ENCODE data around the gene DNAJC24. TPM values are rescaled to one million over a fixed set of nuclear protein-coding genes. Genes with fewer than 3 reads are reported as not detected.

Gene DNAJC24
- total and polyA plus RNA-seq, 7 experiments from 2014 or later = 9.8 to 26.3 (median 18.0) TPM

- Histone ChIP-seq H3K4me1 (ENCODE audit: control insufficient read depth in 2 of 2, insufficient read depth in 2 of 2, low read length in 2 of 2) (no peaks in the 10 kb centered on the region), H3K27me3 (ENCODE audit: control insufficient read depth in 2 of 2, insufficient read depth in 2 of 2, low read length in 2 of 2) (no peaks in the 10 kb centered on the region), H3K36me3 (ENCODE audit: control insufficient read depth in 2 of 3, insufficient read depth in 3 of 3, low read length in 3 of 3) (no peaks in the 10 kb centered on the region), H3K27ac (ENCODE audit: low read depth, low read length) (no peak overlapping the region), H3K4me3 (ENCODE audit: low read length) (no peak overlapping the region), H3K9me3 (ENCODE audit: control insufficient read depth in 2 of 3, low read length in 3 of 3) (no peaks in the 10 kb centered on the region)
- no peaks in the 10 kb centered on the region for H3K9me3 Mint-ChIP-seq
- H3K27me3 Mint-ChIP-seq = peaks cover 2 to 17% (median 12%) of the 10 kb centered on the region in 5 donors
- H3K36me3 Mint-ChIP-seq = peaks cover 0 to 4% (median 0%) of the 10 kb centered on the region in 5 donors
- no peak overlapping the region for H3K27ac Mint-ChIP-seq
- no peak overlapping the region for H3K4me3 Mint-ChIP-seq
- ChIA-PET CTCF (no interaction called here), POLR2A (no interaction called here)
- ATAC-seq (no peak), DNase-seq (no peak)
- intact Hi-C loops (cut with micrococcal nuclease) = no loop called here
- H3K4me1 Mint-ChIP-seq = peaks cover 0 to 5% (median 0%) of the 10 kb centered on the region in 7 donors
These were observed 13.8 kb upstream of the DNAJC24 start for GRCh38 chr11:31355817-31356216.

DNA sequence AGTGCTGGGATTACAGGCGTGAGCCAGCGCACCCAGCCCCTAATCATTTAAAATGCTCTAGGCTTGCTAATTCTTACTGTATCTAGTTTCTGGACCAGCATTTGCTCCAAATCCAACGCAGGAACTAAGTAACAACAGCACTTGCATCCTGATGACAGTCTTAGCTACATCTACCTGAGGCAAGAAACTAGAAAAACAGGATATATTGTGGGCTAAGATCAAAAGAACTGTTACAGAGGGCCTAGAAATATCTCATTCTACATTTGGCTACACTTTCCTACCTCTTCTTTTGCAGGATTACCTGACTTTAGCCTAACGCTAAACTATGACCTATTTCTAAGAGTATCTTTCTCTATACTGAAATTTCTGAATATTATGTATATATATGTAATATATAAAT, 7.9 kb upstream of the DNAJC24 start:
- peaks cover 7 to 8% of the 10 kb centered on the region in 2 donors for H3K4me1 ChIP-seq (ENCODE audit: control insufficient read depth in 2 of 2, insufficient read depth in 2 of 2, low read length in 2 of 2)
- peak overlapping the region in 8 of 9 donors; percentile 38 to 82 (median 66) for H3K27ac Mint-ChIP-seq
- H3K4me3 ChIP-seq (ENCODE audit: low read length) = no peak overlapping the region
- no peaks in the 10 kb centered on the region for H3K9me3 ChIP-seq (ENCODE audit: control insufficient read depth in 2 of 3, low read length in 3 of 3)
- ChIA-PET CTCF (no interaction called here), POLR2A (no interaction called here)
- peak in 1 of 9 donors; percentile 7 for DNase-seq
- no peaks in the 10 kb centered on the region for H3K36me3 ChIP-seq (ENCODE audit: control insufficient read depth in 2 of 3, insufficient read depth in 3 of 3, low read length in 3 of 3)
- H3K9me3 Mint-ChIP-seq = no peaks in the 10 kb centered on the region
- H3K27me3 Mint-ChIP-seq = peaks cover 0 to 21% (median 0%) of the 10 kb centered on the region in 5 donors
- peak; percentile 29 for ATAC-seq
- peaks cover 6 to 46% (median 26%) of the 10 kb centered on the region in 7 donors for H3K4me1 Mint-ChIP-seq
- H3K4me3 Mint-ChIP-seq = peak overlapping the region in 6 of 10 donors; percentile 17 to 60 (median 42)
- no peaks in the 10 kb centered on the region for H3K27me3 ChIP-seq (ENCODE audit: control insufficient read depth in 2 of 2, insufficient read depth in 2 of 2, low read length in 2 of 2)
- H3K27ac ChIP-seq (ENCODE audit: low read depth, low read length) = peak overlapping the region; percentile 2
- intact Hi-C loops (cut with micrococcal nuclease) = loop anchor here in 1 of 2 donors (10.0 kb wide), 1 partner anchor 453 kb away; the partner anchor contains the start of gene PAX6
- no peaks in the 10 kb centered on the region for H3K36me3 Mint-ChIP-seq

DNA sequence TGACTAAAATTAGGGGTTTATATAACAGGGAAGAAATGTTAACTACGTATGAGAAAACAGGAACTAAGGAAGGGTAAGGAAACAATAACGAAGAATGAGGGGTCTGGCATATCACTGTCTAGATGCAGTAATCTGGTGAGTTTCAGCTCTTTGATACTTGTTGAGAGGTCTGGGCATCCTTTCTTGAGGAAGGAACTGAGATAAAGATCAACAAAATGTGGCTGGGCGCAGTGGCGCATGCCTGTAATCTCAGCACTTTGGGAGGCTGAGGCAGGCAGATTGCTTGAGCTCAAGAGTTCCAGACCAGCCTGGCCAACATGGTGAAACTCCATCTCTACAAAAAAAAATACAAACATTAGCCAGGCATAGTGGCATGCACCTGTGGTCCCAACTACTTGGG, 2.9 kb upstream of the DNAJC24 start:
- intact Hi-C loops (cut with micrococcal nuclease) = loop anchor here (5.0 to 10.0 kb wide), 5 partner anchors 39 to 1891 kb away; partner anchors contain the start of genes HIPK3 (in 2 of the 2), ARL14EP (in 1 of the 2), CSTF3 (in 1 of the 2) and PAX6 (in 1 of the 2)
- Histone ChIP-seq H3K27me3 (ENCODE audit: control insufficient read depth in 2 of 2, insufficient read depth in 2 of 2, low read length in 2 of 2) (no peaks in the 10 kb centered on the region), H3K9me3 (ENCODE audit: control insufficient read depth in 2 of 3, low read length in 3 of 3) (no peaks in the 10 kb centered on the region), H3K4me1 (ENCODE audit: control insufficient read depth in 2 of 2, insufficient read depth in 2 of 2, low read length in 2 of 2) (peaks cover 21 to 31% of the 10 kb centered on the region in 2 donors), H3K27ac (ENCODE audit: low read depth, low read length) (no peak overlapping the region), H3K36me3 (ENCODE audit: control insufficient read depth in 2 of 3, insufficient read depth in 3 of 3, low read length in 3 of 3) (no peaks in the 10 kb centered on the region), H3K4me3 (ENCODE audit: low read length) (no peak overlapping the region)
- Mint-ChIP-seq H3K4me3 (peak overlapping the region; percentile 2 to 63 (median 33)), H3K4me1 (peaks cover 20 to 80% (median 64%) of the 10 kb centered on the region in 7 donors), H3K36me3 (peaks cover 0 to 4% (median 0%) of the 10 kb centered on the region in 5 donors), H3K27ac (peak overlapping the region in 7 of 9 donors; percentile 6 to 68 (median 29)), H3K9me3 (peaks cover 0 to 2% (median 0%) of the 10 kb centered on the region in 11 donors), H3K27me3 (peaks cover 0 to 26% (median 0%) of the 10 kb centered on the region in 5 donors)
- ChIA-PET CTCF (interaction anchor here (0.7 kb wide), 1 partner anchor 1501 kb away, joined by 3 read pairs; no protein-coding TSS in a partner anchor), POLR2A (no interaction called here)
- ATAC-seq (no peak), DNase-seq (peak in 5 of 9 donors; percentile 4 to 19 (median 13))

- Histone ChIP-seq H3K27ac (ENCODE audit: low read depth, low read length) (no peak overlapping the region), H3K36me3 (ENCODE audit: control insufficient read depth in 2 of 3, insufficient read depth in 3 of 3, low read length in 3 of 3) (no peaks in the 10 kb centered on the region), H3K27me3 (ENCODE audit: control insufficient read depth in 2 of 2, insufficient read depth in 2 of 2, low read length in 2 of 2) (no peaks in the 10 kb centered on the region), H3K4me3 (ENCODE audit: low read length) (no peak overlapping the region), H3K4me1 (ENCODE audit: control insufficient read depth in 2 of 2, insufficient read depth in 2 of 2, low read length in 2 of 2) (peaks cover under 1 to 5% of the 10 kb centered on the region in 2 donors), H3K9me3 (ENCODE audit: control insufficient read depth in 2 of 3, low read length in 3 of 3) (no peaks in the 10 kb centered on the region)
- ChIA-PET CTCF (interaction anchor here (1.0 kb wide), 1 partner anchor 27 kb away, joined by 3 read pairs; no protein-coding TSS in a partner anchor), POLR2A (no interaction called here)
- H3K4me3 Mint-ChIP-seq = peak overlapping the region in 2 of 10 donors; percentile 26 to 57
- H3K27me3 Mint-ChIP-seq = no peaks in the 10 kb centered on the region
- ATAC-seq (no peak), DNase-seq (no peak)
- H3K27ac Mint-ChIP-seq = peak overlapping the region in 1 of 9 donors; percentile 45
- no peaks in the 10 kb centered on the region for H3K9me3 Mint-ChIP-seq
- H3K36me3 Mint-ChIP-seq = peaks cover 0 to 35% (median 7%) of the 10 kb centered on the region in 5 donors
- H3K4me1 Mint-ChIP-seq = peaks cover 7 to 53% (median 47%) of the 10 kb centered on the region in 7 donors
- intact Hi-C loops (cut with micrococcal nuclease) = no loop called here
These were observed 6.2 kb downstream of the DNAJC24 start for GRCh38 chr11:31375879-31376278.

- Mint-ChIP-seq H3K9me3 (peaks cover 0 to 4% (median 0%) of the 10 kb centered on the region in 11 donors), H3K36me3 (peaks cover 5 to 51% (median 13%) of the 10 kb centered on the region in 5 donors), H3K4me3 (no peak overlapping the region), H3K27ac (no peak overlapping the region), H3K27me3 (no peaks in the 10 kb centered on the region), H3K4me1 (peaks cover 0 to 24% (median 14%) of the 10 kb centered on the region in 7 donors)
- intact Hi-C loops (cut with micrococcal nuclease) = no loop called here
- no peaks in the 10 kb centered on the region for H3K9me3 ChIP-seq (ENCODE audit: control insufficient read depth in 2 of 3, low read length in 3 of 3)
- DNase-seq (no peak), ATAC-seq (no peak)
- H3K27ac ChIP-seq (ENCODE audit: low read depth, low read length) = no peak overlapping the region
- no peak overlapping the region for H3K4me3 ChIP-seq (ENCODE audit: low read length)
- H3K27me3 ChIP-seq (ENCODE audit: control insufficient read depth in 2 of 2, insufficient read depth in 2 of 2, low read length in 2 of 2) = no peaks in the 10 kb centered on the region
- no peaks in the 10 kb centered on the region for H3K36me3 ChIP-seq (ENCODE audit: control insufficient read depth in 2 of 3, insufficient read depth in 3 of 3, low read length in 3 of 3)
- POLR2A ChIA-PET = no interaction called here
- CTCF ChIA-PET = no interaction called here
- H3K4me1 ChIP-seq (ENCODE audit: control insufficient read depth in 2 of 2, insufficient read depth in 2 of 2, low read length in 2 of 2) = no peaks in the 10 kb centered on the region
These were observed 13.5 kb downstream of the DNAJC24 start for GRCh38 chr11:31383116-31383515.

- CTCF ChIA-PET = no interaction called here
- DNase-seq (no peak), ATAC-seq (no peak)
- Histone ChIP-seq H3K9me3 (ENCODE audit: control insufficient read depth in 2 of 3, low read length in 3 of 3) (no peaks in the 10 kb centered on the region), H3K4me1 (ENCODE audit: control insufficient read depth in 2 of 2, insufficient read depth in 2 of 2, low read length in 2 of 2) (no peaks in the 10 kb centered on the region), H3K27me3 (ENCODE audit: control insufficient read depth in 2 of 2, insufficient read depth in 2 of 2, low read length in 2 of 2) (no peaks in the 10 kb centered on the region), H3K36me3 (ENCODE audit: control insufficient read depth in 2 of 3, insufficient read depth in 3 of 3, low read length in 3 of 3) (no peaks in the 10 kb centered on the region), H3K27ac (ENCODE audit: low read depth, low read length) (no peak overlapping the region), H3K4me3 (ENCODE audit: low read length) (no peak overlapping the region)
- no peak overlapping the region for H3K4me3 Mint-ChIP-seq
- POLR2A ChIA-PET = no interaction called here
- no peaks in the 10 kb centered on the region for H3K27me3 Mint-ChIP-seq
- intact Hi-C loops (cut with micrococcal nuclease) = no loop called here
- H3K4me1 Mint-ChIP-seq = peaks cover 0 to 27% (median 16%) of the 10 kb centered on the region in 7 donors
- peaks cover 5 to 48% (median 33%) of the 10 kb centered on the region in 5 donors for H3K36me3 Mint-ChIP-seq
- peaks cover 0 to 10% (median 5%) of the 10 kb centered on the region in 11 donors for H3K9me3 Mint-ChIP-seq
- H3K27ac Mint-ChIP-seq = no peak overlapping the region
These were observed 17.7 kb downstream of the DNAJC24 start for GRCh38 chr11:31387379-31387778.
